Iris pigment epithelial cell (primary cell): Measurements from ENCODE around the gene TMCO2.
"Not testable (repeated sequence)": the region's sequence is repeated elsewhere in the genome, so short reads cannot be mapped to it uniquely, and the experiment has no call there.

Source experiments
- DNase-seq: peaks from one replicate; pipeline ENCODE4 v3.0.0-alpha.2; 2011; ENCODE audit warnings: low read depth

Gene TMCO2

DNA sequence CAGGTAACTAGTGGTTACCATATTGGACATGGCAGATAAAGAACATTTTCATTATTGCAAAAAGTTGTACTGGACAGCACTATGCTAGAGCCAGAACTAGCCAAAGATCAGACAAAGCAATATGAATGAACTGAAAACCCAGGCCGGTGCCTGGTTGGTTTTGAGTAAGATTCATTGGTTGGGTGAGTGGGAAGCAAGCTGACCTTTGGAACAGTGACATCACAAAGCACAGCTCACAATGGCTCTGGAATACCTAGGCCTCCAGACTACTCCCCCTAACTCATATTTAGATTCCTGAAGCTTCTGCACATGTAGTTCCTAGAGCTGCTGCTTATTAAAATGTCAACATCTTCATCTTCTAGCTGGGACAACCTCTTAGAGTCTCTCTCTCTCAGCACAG is at the start of gene TMCO2:
TSS of gene TMCO2 (plus strand) at position 283 of the 400 bp plus-strand sequence. CDS start at position 340, 57 bp downstream.
- DNase-seq = no peak

DNA sequence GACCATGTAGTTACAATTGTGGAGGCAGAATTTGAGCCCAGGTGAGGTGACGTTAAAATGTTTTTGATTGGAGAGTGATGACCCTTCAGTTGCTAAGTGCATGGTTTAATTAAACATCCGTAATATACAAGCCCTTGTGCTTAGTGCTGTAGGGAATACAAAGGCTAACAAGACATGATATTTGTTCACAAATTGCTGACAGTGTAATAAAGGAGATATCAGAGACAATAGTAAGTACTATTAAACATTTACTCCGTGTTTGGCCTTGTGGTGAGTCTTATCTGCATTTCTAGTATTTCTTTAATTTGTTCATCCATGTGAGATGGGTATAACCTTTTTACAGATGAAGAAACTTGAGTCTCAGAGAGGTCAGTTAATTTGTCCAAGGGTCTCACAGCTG is 48.6 kb upstream of the TMCO2 start:
- DNase-seq = no peak

DNA sequence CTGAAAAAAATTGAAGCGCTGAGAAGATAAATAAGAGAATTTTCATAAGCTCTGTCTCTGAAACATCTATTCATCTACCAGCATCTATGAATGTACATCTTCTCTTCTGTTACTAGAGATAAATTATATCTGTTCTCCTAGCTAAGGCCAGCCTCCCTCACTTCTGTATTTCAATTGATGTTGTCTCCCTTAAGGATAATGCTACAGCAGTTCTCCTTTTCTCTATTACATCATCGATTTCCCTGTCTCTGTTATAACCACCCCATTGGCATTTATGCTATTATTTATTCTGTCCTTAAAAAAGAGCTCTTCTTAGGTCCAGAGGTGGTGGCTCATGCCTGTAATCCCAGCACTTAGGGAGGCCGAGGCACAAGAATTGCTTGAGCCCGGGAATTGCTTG is 42.9 kb upstream of the TMCO2 start:
- DNase-seq = no peak

DNA sequence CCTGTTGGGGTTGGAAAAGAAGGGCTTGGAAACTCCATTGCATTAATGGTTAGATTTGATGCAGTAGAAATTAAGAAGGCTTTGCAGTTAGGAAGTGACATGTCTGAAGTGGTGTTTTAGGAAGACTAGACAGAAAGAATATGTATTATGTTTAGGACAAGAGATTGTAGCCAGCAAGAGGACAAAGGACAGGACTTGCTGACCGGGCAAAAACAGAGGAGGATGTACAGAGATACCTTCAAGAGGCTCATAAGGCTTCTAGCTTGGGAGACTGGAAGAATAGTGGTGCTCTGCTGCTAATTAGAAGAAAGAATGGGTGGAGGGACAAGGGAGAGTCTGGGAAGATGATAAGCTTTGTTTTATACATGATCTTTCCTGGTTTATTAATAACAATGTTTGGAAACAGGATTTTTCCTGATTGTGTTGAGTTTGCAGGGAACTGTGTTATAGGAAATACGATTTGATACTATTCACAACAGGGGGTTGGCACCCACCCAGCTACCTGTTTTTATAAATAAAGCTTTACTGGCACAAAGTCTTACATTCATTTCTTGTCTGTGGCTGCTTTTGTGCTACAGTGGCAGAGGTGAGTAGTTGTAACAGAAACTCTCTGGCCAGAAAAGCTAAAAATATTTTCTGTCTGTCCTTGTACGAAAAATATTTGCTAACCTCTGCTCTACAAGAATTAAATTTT is 37.1 kb upstream of the TMCO2 start:
- no peak for DNase-seq

DNA sequence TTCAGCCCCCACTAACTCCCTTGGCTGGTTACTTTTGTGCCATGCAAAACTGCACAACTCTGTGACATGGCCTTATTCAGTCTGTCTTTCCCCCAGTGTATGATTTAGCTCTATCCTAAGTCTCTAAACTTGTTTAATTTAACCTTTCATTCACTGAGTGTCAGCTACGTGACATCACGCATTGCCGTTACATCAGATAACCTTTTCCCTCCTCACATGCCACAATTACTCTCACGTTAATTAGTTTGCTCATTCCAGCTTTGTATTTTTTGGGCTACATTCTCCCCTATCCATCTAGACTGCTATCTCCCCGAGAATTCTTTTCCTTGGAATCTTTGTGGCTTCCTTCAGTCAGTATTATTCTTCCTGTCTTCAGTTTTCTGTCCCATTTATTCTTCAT is 29.4 kb upstream of the TMCO2 start:
- DNase-seq = no peak

DNA sequence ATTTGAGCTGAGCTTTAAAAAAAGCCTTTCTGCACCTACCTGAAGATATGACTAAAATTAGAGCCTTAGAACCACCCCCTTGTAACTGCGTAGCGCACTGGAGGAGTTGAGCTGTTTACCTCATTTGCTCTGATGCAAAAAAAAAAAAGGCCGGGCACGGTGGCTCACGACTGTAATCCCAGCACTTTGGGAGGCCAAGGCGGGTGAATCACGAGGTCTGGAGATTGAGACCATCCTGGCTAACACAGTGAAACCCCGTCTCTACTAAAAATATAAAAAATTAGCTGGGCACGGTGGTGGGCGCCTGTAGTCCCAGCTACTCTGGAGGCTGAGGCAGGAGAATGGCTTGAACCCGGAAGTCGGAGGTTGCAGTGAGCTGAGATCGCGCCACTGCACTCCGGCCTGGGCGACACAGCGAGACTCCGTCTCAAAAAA is 26.2 kb upstream of the TMCO2 start:
- not testable (repeated sequence) for DNase-seq

DNA sequence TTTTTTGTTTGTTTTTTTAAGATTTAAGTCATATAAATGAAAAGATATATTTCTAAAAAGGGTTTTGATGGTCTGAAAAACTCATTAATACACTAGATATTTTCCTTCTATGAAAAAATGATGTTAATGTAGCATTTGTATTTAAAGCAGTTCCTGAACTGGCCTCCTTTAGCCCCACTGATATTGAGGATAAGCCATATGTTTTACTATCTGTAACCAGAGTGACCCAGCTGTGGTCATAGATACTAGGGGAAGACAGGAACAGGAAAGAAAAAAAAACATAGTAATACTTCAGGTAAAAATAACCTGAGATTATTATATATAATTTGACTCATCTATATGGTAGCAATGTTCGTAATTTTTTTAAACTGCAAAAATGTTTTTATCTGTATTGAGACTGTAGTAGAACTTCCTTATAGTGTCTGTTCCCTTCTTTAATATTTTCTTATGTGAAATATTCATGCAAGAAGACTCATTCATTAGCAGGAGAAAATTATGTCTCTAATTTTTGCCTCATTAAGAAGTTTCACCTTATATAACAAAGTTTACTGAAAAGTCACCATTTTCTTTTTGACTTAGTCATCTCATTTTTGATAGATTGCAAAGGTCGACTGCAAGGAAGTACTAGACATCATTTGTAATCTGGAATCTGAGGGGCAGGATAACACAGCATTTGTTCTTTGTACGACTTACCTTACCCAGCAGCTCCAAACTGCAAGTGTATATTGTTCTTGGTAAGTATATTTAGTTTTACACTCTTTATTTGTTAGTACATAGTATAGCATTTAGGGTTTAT is 25.6 kb upstream of the TMCO2 start:
- no peak for DNase-seq

DNA sequence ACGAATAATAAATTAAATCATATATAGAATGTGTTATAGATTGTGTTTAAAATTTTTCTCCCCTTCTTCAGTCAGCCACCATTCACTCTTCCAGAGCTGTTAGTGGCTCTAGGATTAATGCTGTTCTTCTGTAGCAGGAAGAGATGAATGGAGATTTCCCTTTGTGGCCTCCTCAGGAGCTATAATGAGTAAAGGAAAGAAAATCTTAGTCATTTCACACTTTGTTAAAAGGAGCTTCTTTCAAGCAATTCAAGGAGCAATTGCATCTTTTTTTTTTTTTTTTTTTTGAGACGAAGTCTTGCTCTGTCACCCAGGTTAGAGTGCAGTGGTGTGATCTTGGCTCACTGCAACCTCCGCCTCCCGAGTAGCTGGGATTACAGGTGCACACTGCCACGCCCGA is 23.7 kb upstream of the TMCO2 start:
- DNase-seq = no peak

DNA sequence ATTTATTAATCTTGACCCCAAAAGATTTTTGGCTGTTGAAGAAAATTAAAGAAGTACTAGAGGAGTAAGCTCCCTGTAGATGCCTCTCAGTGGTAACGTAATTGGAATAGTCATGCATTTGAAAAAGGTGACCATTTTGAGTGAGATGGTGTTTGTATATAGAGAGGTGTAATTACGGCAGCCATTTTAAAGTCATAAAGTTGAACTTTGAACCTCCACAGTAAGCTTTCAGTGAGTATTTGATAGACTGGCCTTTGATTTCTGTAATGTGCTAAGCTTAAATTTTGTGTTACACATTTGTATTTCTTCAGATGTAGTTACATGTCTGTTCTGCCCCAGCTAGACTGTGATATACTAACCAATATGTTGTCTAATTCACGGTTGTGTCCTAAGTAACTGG is 21.5 kb upstream of the TMCO2 start:
- DNase-seq = no peak

DNA sequence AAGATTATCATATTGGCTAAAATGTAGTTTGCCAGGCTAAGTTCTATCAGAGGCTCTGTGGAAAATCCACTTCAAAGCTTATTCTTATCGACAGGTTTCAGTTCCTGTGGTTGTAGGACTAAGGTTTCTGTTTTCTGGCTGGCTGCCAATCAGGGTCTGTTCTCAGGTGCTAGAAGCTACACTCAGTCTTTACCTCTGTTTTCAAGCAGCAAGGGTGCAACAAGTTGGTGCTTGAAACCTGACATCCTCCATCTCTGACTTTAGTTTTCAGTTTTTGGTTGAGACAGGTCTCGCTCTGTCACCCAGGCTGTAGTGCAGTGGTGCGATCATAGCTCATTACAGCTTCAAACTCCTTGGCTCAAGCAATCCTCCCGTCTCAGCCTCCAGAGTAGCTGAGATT is 15.3 kb upstream of the TMCO2 start:
- DNase-seq = no peak

DNA sequence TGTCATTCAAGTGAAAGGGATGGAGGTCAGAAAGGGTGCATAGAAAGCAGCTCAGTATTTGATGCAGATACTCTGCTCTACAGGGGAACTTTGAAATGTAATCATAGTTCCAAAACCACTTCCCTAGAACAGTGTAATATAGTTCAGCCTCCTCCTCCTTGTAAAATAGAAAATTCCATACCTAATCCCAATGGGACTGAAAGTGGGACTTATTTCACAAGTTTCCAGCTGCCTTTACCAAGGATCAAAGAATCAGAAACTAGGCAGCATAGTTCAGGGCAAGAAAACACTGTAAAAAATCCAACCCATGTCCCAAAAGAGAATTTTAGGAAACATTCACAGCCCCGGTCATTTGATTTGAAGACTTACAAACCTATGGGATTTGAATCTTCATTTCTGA is 8.1 kb upstream of the TMCO2 start:
- DNase-seq = no peak

DNA sequence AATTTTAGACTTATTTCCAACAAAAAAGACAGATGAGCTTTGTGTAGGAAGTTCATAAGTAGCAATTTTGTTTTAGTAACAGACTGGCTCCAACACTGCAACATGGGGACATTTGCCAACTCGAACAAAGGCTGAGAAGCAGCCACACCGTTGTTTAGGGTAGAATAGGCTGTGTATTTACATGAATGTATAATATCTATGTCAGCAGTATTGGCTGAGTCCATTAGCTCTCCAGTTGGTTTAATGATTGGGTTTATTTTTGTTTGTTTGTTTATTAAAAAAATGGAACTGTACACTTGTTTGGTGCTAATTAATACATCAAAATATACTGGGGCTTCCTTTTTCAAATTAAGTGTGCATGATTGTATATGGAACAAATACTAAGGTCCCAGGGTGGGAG is 7.3 kb upstream of the TMCO2 start:
- no peak for DNase-seq

DNA sequence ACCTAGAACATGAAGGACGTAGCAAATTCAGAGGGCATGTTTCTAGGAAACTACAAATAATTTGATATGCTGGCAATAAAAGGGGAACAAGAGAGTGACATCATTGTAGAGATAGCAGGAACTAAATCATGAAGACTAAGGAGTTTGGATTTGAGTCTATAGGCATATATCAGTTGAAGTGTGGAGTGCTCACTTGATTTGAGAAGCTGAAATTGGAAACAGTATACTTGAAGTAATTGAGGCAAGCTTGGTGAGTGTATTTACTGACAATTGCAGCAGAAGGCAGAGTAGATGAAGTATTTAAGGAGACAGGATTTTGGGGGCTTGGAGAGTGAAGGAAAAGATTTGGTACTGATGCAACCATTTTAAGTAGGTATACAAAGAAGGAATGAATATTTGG is 6.4 kb upstream of the TMCO2 start:
- peak; percentile 12 for DNase-seq

DNA sequence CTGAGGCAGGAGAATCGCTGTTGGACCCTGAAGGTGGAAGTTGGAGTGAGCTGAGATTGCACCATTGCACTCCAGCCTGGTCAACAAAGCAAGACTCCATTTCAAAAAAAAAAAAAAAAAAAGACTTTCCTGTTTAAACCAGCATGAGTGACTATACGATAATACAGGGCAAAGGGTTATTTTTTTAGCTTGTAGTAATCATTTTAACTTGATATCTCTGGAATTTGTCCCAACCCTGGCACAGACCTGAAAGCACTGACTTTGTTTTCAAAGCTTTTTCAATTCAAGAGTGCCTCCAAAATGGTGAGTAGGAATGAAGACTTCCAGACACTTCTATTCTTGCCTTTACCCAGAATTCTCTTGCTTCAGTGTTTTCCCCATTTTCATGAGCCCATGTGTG is 4.4 kb upstream of the TMCO2 start:
- DNase-seq = no peak

DNA sequence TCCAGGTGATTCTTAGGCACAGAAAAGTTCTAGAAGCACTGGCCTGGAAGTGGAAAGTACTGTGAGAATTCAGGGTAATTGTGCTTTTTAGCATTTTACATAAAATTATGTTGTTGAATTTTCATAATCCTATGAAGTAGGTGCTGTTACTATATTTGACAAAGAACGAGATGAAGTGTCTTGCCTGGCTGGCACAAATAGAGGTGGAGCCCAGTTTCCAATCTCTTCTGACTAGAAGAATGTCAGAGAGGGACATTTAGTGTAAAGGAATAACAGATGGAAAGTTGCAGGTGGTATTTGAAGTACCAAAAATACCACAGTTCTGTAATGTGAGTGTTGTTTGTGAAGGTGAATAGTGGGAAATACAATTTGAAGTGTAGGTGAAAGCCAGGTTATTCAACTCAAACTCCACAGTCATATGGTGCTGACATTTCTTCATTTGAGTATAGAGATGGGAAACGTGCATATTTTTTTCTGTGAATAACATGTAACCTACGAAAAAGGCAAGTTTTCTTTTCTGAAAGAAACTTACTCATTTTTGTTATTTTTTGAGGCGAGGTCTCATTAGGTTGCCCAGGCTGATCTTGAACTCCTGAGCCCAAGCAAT is 3.5 kb upstream of the TMCO2 start:
- no peak for DNase-seq

DNA sequence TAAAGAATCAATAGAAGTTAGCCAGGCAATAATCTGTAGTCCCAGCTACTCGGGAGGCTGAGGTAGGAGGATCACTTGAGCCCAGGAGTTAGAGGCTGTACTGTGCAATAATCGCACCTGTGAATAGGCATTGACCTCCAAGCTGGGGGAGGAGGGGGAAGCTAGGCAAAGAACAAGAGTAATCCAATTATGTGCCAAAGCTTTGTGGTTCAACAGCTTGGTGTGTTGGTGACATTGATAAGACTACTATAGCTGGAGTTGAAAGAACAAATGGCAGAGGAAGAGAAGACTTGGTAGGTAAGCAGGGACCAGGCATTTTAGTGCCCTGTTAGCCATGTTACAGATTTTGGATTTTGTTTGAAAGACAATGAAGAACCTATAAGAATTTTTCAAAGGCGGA is 2.1 kb upstream of the TMCO2 start:
- no peak for DNase-seq

DNA sequence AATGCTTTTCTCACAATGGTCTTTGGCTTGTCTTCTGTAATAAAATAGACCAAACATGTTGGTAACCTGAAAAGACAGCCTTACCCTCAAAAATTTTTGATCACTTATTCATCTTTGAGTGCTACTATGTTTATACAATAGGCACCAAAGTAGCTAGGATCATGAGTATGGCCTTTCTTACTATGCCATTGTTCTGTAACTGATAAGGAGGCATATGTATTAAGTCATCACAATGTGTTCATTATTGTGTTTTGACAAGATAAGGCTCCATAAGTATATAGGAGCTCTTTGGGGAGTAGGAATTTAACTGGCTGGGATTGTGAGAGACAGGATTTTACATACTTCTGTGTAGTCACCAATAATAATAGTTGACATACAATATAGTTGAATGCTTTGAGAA is 675 bp downstream of the TMCO2 start:
- no peak for DNase-seq

DNA sequence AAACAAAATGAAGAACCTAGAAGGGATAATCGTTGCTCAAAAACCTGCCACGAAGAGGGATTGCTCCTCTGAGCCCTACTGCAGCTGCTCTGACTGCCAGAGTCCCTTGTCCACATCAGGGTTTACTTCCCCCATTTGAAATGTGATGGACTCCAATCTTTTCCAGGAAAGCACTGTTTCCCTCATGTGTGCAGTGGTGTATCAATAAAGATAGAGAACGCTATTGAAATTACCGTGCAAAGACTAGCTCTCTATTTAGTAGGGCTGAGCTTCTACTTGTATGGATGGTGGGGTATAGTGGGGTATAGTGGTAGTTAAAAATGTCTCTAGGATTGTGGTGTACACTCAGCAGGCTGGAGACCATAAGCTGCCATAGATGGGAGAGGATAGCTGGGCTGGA is 3.7 kb downstream of the TMCO2 start:
- no peak for DNase-seq

DNA sequence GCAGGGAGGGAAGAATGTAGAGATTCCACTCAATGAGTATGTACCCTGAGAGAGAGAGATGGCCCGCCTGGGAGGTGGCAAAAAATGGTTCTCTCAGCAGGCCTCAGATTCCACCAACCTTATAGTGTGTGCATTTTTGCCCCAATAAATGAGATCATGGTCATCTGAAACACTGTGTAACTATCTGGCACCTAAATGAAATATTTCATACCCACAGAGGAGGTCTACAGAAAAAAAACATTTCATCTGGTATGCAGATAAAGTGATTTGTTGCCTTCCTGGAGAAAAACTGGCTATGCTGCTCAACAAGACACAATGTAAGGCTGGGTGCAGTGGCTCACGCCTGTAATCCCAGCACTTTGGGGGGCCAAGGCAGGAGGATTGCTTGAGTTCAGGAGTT is 4.9 kb downstream of the TMCO2 start:
- DNase-seq = no peak

DNA sequence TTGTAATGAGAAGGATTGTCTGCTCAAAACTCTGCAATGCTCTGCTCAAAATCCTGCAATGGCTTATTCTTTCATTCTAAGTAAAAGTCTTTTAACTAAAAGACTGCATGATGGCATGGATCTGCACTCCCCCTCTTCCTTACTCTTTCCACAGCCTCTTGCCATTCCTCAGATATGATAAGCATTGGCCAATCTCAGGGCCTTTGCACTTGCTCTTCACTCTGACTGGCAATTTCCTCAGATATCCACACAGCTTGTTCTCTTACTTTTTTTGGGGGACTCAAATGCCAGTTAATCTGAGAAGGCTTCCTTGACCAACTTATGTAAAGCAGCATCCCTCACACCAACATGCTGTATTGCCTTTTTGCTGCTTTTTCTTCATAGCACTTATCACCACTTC is 7.5 kb downstream of the TMCO2 start:
- no peak for DNase-seq

DNA sequence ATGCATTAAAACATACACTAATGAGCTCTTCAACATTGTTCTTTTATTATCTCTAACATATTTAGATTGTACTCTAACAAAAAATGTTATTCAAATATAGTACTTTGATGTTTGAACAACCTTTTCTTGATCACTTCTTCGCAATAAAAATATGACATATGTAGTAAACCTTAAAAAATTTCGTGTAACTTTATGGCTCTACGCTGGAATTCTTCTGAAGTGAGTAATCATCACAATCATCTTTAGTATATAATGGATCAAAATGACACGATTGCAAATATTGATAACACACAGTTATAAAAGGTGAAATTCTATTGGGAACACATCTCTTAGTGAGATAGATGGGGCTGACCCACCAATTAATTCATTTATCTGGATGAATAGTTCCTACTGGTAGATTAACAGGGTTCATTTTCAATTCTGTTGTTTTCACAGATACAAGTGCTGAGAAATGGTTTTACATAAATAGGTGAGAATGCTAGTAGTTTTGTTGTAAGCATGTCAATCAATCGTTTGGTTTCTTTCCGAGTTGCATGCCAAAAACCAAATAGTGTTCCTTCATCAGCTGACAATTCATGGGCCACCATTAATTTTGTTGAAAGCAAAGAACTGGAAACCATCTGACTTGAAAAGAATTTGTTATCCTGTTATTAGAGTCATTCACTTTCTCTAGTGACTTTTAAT is 8.8 kb downstream of the TMCO2 start:
- no peak for DNase-seq

DNA sequence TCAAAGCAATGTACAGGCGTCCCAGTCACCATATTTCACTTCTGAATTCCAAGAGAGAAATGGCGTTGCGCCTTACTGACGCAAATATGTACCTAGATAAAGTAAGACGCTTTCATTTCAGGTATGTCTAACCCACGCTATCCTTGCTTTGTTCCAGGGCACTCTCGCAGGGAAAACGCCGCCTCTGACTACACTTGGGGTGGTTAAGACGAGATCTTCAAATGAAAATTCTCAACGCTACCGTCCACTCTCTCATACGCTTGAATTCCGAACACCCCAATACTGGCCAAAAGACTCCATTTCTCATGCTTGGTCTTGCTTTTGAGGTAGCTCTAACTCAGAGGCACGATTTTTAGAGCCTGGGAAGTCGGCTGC is 9.6 kb downstream of the TMCO2 start:
- no peak for DNase-seq
